ENCODE results near the gene SULT1C2.

Gene SULT1C2

DNA sequence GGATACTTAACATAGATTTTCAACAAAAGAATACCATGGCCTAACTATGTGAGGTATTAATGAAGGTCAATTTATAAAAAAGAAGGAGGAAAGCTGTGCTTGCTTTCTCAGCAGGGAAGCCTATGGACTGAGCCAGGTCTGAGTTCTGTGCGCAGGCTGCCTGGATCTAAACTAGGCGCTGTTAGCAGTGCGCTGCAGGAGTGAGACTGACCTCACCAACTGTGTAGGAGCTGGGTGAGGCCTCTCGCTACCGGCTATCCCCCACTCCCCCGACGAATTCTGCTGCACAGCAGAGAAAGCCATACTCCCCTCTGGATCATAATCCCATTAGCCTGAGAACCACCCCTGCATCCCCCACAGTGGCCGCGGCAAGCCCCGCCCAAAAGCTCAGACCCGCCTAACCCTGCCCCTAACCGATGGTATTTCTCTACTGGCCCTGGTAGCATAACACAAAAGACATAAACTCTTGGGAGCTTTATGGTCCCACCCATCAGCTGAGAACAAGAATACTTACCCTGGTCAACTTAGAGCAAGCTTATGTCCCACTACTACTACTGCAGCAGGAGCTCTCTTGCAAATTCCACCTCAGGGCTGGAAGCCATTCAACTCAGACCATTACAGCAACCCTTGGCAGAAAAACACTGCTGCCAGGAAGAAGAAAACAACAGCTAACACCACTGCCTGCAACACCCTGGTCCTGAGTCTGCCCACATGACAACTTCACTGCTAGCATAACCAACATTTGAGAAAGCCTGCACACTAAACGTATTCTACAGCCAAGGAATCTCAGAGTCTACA is 28.0 kb downstream of the SULT1C2 start:
- H3K36me3 ChIP-seq (ENCODE audit: insufficient read depth, low read length): no peaks in the 10 kb centered on the region
- H4K20me1 ChIP-seq (ENCODE audit: insufficient read depth, low read length): no peaks in the 10 kb centered on the region
- H2AFZ ChIP-seq (ENCODE audit: low read length): no peak overlapping the region
- H3K4me1 ChIP-seq (ENCODE audit: insufficient read depth, low read length, severe bottlenecking): no peaks in the 10 kb centered on the region
- no peaks in the 10 kb centered on the region for H3K79me2 ChIP-seq (ENCODE audit: insufficient read depth, low read length)
- no peaks in the 10 kb centered on the region for H3F3A ChIP-seq (ENCODE audit: insufficient read depth, low read length)
- H3K9me2 ChIP-seq (ENCODE audit: low read depth, low read length): no peaks in the 10 kb centered on the region
- H3K4me3 ChIP-seq (ENCODE audit: low read depth, low read length, poor library complexity, severe bottlenecking): no peak overlapping the region
- no peak for TF ChIP-seq EZH2 (IDR thresholded peaks at IDR 0.05; ENCODE audit: borderline replicate concordance, low read length)
- TF ChIP-seq, protein P1, sequence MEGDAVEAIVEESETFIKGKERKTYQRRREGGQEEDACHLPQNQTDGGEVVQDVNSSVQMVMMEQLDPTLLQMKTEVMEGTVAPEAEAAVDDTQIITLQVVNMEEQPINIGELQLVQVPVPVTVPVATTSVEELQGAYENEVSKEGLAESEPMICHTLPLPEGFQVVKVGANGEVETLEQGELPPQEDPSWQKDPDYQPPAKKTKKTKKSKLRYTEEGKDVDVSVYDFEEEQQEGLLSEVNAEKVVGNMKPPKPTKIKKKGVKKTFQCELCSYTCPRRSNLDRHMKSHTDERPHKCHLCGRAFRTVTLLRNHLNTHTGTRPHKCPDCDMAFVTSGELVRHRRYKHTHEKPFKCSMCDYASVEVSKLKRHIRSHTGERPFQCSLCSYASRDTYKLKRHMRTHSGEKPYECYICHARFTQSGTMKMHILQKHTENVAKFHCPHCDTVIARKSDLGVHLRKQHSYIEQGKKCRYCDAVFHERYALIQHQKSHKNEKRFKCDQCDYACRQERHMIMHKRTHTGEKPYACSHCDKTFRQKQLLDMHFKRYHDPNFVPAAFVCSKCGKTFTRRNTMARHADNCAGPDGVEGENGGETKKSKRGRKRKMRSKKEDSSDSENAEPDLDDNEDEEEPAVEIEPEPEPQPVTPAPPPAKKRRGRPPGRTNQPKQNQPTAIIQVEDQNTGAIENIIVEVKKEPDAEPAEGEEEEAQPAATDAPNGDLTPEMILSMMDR (IDR thresholded peaks at IDR 0.05; ENCODE audit: low read length): no peak
- H3K9ac ChIP-seq (ENCODE audit: low read length): no peak overlapping the region
- H3K4me2 ChIP-seq (ENCODE audit: low read length): no peak overlapping the region
- no peaks in the 10 kb centered on the region for H3K9me3 ChIP-seq (ENCODE audit: low read length)
- no peak overlapping the region for H3K27ac ChIP-seq (ENCODE audit: low read depth, low read length, poor library complexity, severe bottlenecking)
- no peaks in the 10 kb centered on the region for H3K27me3 ChIP-seq (ENCODE audit: insufficient read depth, low read length)

DNA sequence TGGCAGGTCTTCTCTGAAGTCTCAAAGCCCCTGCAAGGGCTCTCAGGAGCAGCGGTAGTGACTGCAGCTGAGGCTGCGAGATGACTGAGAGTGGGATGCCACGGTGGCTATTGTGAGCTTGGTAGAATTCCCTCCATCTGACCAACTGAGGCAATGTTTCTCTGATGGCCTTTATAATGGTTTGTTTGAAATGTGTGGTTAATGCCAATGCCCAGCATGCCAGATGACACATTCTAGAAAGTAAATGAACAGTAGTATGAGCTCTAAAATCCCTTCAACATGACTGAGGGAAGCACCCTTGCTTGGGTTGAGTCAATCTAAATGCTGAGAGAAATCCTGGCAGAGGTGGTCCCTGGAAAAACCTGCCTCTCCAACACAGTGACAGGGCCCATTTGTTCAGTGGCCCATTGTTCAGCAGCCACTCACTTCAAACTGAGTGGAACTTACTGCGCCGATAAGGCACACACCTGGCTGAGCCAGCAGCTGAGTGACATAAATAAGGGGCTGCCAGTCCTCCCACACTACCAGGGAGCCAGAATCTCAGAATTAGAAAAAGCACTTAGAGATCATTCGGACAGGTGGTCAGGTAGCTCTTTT is 31.7 kb downstream of the SULT1C2 start:
- no peaks in the 10 kb centered on the region for H3F3A ChIP-seq (ENCODE audit: insufficient read depth, low read length)
- H3K9ac ChIP-seq (ENCODE audit: low read length): no peak overlapping the region
- H3K4me2 ChIP-seq (ENCODE audit: low read length): no peak overlapping the region
- no peaks in the 10 kb centered on the region for H3K27me3 ChIP-seq (ENCODE audit: insufficient read depth, low read length)
- H3K4me1 ChIP-seq (ENCODE audit: insufficient read depth, low read length, severe bottlenecking): no peaks in the 10 kb centered on the region
- H3K36me3 ChIP-seq (ENCODE audit: insufficient read depth, low read length): no peaks in the 10 kb centered on the region
- no peak overlapping the region for H3K27ac ChIP-seq (ENCODE audit: low read depth, low read length, poor library complexity, severe bottlenecking)
- no peak overlapping the region for H2AFZ ChIP-seq (ENCODE audit: low read length)
- no peaks in the 10 kb centered on the region for H3K9me2 ChIP-seq (ENCODE audit: low read depth, low read length)
- TF ChIP-seq, protein P1 (IDR thresholded peaks at IDR 0.05; ENCODE audit: low read length): no peak
- TF ChIP-seq EZH2 (IDR thresholded peaks at IDR 0.05; ENCODE audit: borderline replicate concordance, low read length): no peak
- H3K9me3 ChIP-seq (ENCODE audit: low read length): no peaks in the 10 kb centered on the region
- no peaks in the 10 kb centered on the region for H3K79me2 ChIP-seq (ENCODE audit: insufficient read depth, low read length)
- no peaks in the 10 kb centered on the region for H4K20me1 ChIP-seq (ENCODE audit: insufficient read depth, low read length)
- H3K4me3 ChIP-seq (ENCODE audit: low read depth, low read length, poor library complexity, severe bottlenecking): no peak overlapping the region

- Histone ChIP-seq H3K4me3 (ENCODE audit: low read depth, low read length, poor library complexity, severe bottlenecking) (no peak overlapping the region), H3K9me3 (ENCODE audit: low read length) (no peaks in the 10 kb centered on the region), H3F3A (ENCODE audit: insufficient read depth, low read length) (no peaks in the 10 kb centered on the region), H3K79me2 (ENCODE audit: insufficient read depth, low read length) (no peaks in the 10 kb centered on the region), H2AFZ (ENCODE audit: low read length) (no peak overlapping the region), H3K9ac (ENCODE audit: low read length) (no peak overlapping the region), H3K4me2 (ENCODE audit: low read length) (no peak overlapping the region), H3K9me2 (ENCODE audit: low read depth, low read length) (no peaks in the 10 kb centered on the region), H3K36me3 (ENCODE audit: insufficient read depth, low read length) (no peaks in the 10 kb centered on the region), H3K4me1 (ENCODE audit: insufficient read depth, low read length, severe bottlenecking) (no peaks in the 10 kb centered on the region), H3K27me3 (ENCODE audit: insufficient read depth, low read length) (no peaks in the 10 kb centered on the region), H4K20me1 (ENCODE audit: insufficient read depth, low read length) (no peaks in the 10 kb centered on the region), H3K27ac (ENCODE audit: low read depth, low read length, poor library complexity, severe bottlenecking) (no peak overlapping the region)
- TF ChIP-seq, protein P1 (IDR thresholded peaks at IDR 0.05; ENCODE audit: low read length): no peak
- no peak for TF ChIP-seq EZH2 (IDR thresholded peaks at IDR 0.05; ENCODE audit: borderline replicate concordance, low read length)
Measured at GRCh38 chr2:108323619-108324018, 34.9 kb downstream of the SULT1C2 start.

All from OCI-LY1 (cell line).